Neural cell (in vitro differentiated cells): Measurements from ENCODE around the gene DIMT1. TPM values are rescaled to one million over a fixed set of nuclear protein-coding genes. Genes with fewer than 3 reads are reported as not detected.

Source experiments
- H2AFZ ChIP-seq: fragments of 200-600, 300-800 bp; sonication (generic), shearing (Covaris generic); 2 replicates; pipeline ENCODE4 v1.6.0; 2014; ENCODE audit warnings: low read depth, mild to moderate bottlenecking, antibody characterized with exemption, low read length, moderate library complexity
- H3F3A ChIP-seq: fragments of 200-600 bp; shearing (Covaris generic); 2 replicates; pipeline ENCODE4 v1.6.1; 2016; ENCODE audit warnings: mild to moderate bottlenecking, moderate library complexity, mixed read lengths, antibody characterized with exemption, low read length; ENCODE audit not compliant: insufficient read depth, poor library complexity, severe bottlenecking
- H3K27ac ChIP-seq: fragments of 200-600, 300-800 bp; sonication (generic), shearing (Covaris generic); 2 replicates; pipeline ENCODE4 v1.5.1; 2014; ENCODE audit warnings: mild to moderate bottlenecking, low read length, moderate library complexity
- H3K27me3 ChIP-seq: fragments of 300-800, 200-600 bp; sonication (generic), shearing (Covaris generic); 2 replicates; pipeline ENCODE4 v1.6.0; 2014; ENCODE audit warnings: mild to moderate bottlenecking, low read depth, low read length, moderate library complexity; ENCODE audit not compliant: insufficient read depth
- H3K36me3 ChIP-seq: fragments of 300-800, 200-600 bp; sonication (generic), shearing (Covaris generic); 2 replicates; pipeline ENCODE4 v1.5.1; 2014; ENCODE audit warnings: mild to moderate bottlenecking, antibody characterized with exemption, low read length, moderate library complexity; ENCODE audit not compliant: insufficient read depth
- H3K4me2 ChIP-seq: fragments of 300-800, 200-600 bp; sonication (generic), shearing (Covaris generic); 2 replicates; pipeline ENCODE4 v1.6.0; 2014; ENCODE audit warnings: mild to moderate bottlenecking, low read length
- H3K4me3 ChIP-seq: fragments of 300-800, 200-600 bp; sonication (generic), shearing (Covaris generic); 2 replicates; pipeline ENCODE4 v1.5.1; 2014; ENCODE audit warnings: mild to moderate bottlenecking, low read length, moderate library complexity
- H3K79me2 ChIP-seq: fragments of 200-600 bp; shearing (Covaris generic); replicated peaks from 2 replicates; pipeline ENCODE4 v1.6.0; 2014; ENCODE audit warnings: mild to moderate bottlenecking, low read length, moderate library complexity; ENCODE audit not compliant: insufficient read depth
- H3K9ac ChIP-seq: fragments of 300-800, 200-600 bp; sonication (generic), shearing (Covaris generic); 2 replicates; pipeline ENCODE4 v1.6.1; 2016; ENCODE audit warnings: mild to moderate bottlenecking, low read length, mixed read lengths
- H3K9me2 ChIP-seq: fragments of 200-600 bp; shearing (Covaris generic); 2 replicates; pipeline ENCODE4 v1.6.1; 2016; ENCODE audit warnings: mild to moderate bottlenecking, low read length, mixed read lengths; ENCODE audit not compliant: insufficient read depth
- H3K9me3 ChIP-seq: fragments of 200-600, 300-800 bp; sonication (generic), shearing (Covaris generic); 2 replicates; pipeline ENCODE4 v1.6.1; 2016; ENCODE audit warnings: mild to moderate bottlenecking, mixed run types, low read length, moderate library complexity, mixed read lengths
- H4K20me1 ChIP-seq: fragments of 200-600 bp; shearing (Covaris generic); 2 replicates; pipeline ENCODE4 v1.6.1; 2016; ENCODE audit warnings: mild to moderate bottlenecking, mixed run types; ENCODE audit not compliant: insufficient read depth
- EP300 ChIP-seq: fragments of 450-650 bp; conservative IDR thresholded peaks from 2 replicates; pipeline ENCODE4 v1.6.1; 2014; ENCODE audit warnings: antibody characterized with exemption, mild to moderate bottlenecking, moderate library complexity; ENCODE audit not compliant: poor library complexity, severe bottlenecking
- EZH2 ChIP-seq: fragments of 200-600, 300-800 bp; shearing (Covaris generic), sonication (generic); IDR thresholded peaks from 2 replicates; pipeline ENCODE4 v1.6.1; 2014; ENCODE audit warnings: antibody characterized with exemption, low read length, borderline replicate concordance, mild to moderate bottlenecking; ENCODE audit not compliant: insufficient read depth, poor library complexity, severe bottlenecking
- MXI1 ChIP-seq: fragments of 450-650 bp; conservative IDR thresholded peaks from 2 replicates; pipeline ENCODE4 v1.6.1; 2014; ENCODE audit warnings: antibody characterized with exemption, mild to moderate bottlenecking; ENCODE audit not compliant: poor library complexity, severe bottlenecking
- POLR2AphosphoS5 ChIP-seq: IDR thresholded peaks from 2 replicates; pipeline ENCODE4 v1.6.1; 2012
- RAD21 ChIP-seq: fragments of 450-650 bp; conservative IDR thresholded peaks from 2 replicates; pipeline ENCODE4 v1.6.1; 2014; ENCODE audit warnings: antibody characterized with exemption, mild to moderate bottlenecking, moderate library complexity
- SMC3 ChIP-seq: fragments of 450-650 bp; conservative IDR thresholded peaks from 2 replicates; pipeline ENCODE4 v1.6.1; 2014; ENCODE audit warnings: antibody characterized with exemption, mild to moderate bottlenecking, moderate library complexity; ENCODE audit not compliant: poor library complexity
- TAF1 ChIP-seq: IDR thresholded peaks from 2 replicates; pipeline ENCODE4 v1.6.1; 2012; ENCODE audit warnings: low read depth
- polyA plus RNA-seq: library from polyadenylated mRNA; depleted of rRNA; stranded (reverse); fragments of >200 nt; gene quantifications from 2 replicates; pipeline ENCODE4 v1.2.3, GENCODE V29; 2014
- TF ChIP-seq, protein P1 (sequence below): fragments of 450-650 bp; IDR thresholded peaks from 2 replicates; pipeline ENCODE4 v1.5.1; 2014; ENCODE audit warnings: antibody characterized with exemption, mild to moderate bottlenecking, moderate library complexity; ENCODE audit not compliant: poor library complexity, severe bottlenecking
- TF ChIP-seq, protein P2 (sequence below): IDR thresholded peaks from 2 replicates; pipeline ENCODE4 v1.6.1; 2012; ENCODE audit warnings: borderline replicate concordance

The DIMT1 gene
- polyA plus RNA-seq, 1 donor from 2014 or later = 15.2 TPM

DNA sequence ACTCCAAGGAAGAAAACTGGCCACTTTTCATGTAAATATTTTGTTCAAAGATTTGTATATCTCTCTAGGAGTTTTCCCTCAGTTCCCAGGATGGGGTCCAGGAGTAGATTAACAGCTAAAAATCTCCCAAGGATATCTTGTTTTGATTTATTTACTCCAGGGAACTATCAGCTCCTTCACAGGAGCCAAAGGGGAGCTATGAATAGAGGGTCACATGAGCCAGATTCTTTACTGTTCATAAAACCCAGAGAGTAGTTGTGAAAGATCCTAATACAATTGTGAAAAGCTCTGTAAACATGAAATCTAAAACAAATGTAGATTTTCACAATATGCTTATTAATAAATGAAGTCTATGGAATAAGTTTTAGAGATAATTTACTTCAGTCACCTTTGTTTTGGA is 16.9 kb downstream of the DIMT1 start:
- Histone ChIP-seq H4K20me1 (no peaks in the 10 kb centered on the region), H3K4me3 (no peak overlapping the region), H2AFZ (no peak overlapping the region), H3K9me3 (no peaks in the 10 kb centered on the region), H3F3A (no peaks in the 10 kb centered on the region), H3K36me3 (peaks cover 6% of the 10 kb centered on the region), H3K9ac (no peak overlapping the region), H3K27me3 (no peaks in the 10 kb centered on the region), H3K79me2 (no peaks in the 10 kb centered on the region), H3K27ac (no peak overlapping the region), H3K9me2 (no peaks in the 10 kb centered on the region), H3K4me2 (no peak overlapping the region)
- TF ChIP-seq EZH2 (no peak), POLR2AphosphoS5 (no peak), RAD21 (no peak), SMC3 (no peak), TAF1 (no peak), EP300 (no peak), MXI1 (no peak)
- TF ChIP-seq, protein P1, sequence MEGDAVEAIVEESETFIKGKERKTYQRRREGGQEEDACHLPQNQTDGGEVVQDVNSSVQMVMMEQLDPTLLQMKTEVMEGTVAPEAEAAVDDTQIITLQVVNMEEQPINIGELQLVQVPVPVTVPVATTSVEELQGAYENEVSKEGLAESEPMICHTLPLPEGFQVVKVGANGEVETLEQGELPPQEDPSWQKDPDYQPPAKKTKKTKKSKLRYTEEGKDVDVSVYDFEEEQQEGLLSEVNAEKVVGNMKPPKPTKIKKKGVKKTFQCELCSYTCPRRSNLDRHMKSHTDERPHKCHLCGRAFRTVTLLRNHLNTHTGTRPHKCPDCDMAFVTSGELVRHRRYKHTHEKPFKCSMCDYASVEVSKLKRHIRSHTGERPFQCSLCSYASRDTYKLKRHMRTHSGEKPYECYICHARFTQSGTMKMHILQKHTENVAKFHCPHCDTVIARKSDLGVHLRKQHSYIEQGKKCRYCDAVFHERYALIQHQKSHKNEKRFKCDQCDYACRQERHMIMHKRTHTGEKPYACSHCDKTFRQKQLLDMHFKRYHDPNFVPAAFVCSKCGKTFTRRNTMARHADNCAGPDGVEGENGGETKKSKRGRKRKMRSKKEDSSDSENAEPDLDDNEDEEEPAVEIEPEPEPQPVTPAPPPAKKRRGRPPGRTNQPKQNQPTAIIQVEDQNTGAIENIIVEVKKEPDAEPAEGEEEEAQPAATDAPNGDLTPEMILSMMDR = no peak
- TF ChIP-seq, protein P2, sequence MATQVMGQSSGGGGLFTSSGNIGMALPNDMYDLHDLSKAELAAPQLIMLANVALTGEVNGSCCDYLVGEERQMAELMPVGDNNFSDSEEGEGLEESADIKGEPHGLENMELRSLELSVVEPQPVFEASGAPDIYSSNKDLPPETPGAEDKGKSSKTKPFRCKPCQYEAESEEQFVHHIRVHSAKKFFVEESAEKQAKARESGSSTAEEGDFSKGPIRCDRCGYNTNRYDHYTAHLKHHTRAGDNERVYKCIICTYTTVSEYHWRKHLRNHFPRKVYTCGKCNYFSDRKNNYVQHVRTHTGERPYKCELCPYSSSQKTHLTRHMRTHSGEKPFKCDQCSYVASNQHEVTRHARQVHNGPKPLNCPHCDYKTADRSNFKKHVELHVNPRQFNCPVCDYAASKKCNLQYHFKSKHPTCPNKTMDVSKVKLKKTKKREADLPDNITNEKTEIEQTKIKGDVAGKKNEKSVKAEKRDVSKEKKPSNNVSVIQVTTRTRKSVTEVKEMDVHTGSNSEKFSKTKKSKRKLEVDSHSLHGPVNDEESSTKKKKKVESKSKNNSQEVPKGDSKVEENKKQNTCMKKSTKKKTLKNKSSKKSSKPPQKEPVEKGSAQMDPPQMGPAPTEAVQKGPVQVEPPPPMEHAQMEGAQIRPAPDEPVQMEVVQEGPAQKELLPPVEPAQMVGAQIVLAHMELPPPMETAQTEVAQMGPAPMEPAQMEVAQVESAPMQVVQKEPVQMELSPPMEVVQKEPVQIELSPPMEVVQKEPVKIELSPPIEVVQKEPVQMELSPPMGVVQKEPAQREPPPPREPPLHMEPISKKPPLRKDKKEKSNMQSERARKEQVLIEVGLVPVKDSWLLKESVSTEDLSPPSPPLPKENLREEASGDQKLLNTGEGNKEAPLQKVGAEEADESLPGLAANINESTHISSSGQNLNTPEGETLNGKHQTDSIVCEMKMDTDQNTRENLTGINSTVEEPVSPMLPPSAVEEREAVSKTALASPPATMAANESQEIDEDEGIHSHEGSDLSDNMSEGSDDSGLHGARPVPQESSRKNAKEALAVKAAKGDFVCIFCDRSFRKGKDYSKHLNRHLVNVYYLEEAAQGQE = no peak

DNA sequence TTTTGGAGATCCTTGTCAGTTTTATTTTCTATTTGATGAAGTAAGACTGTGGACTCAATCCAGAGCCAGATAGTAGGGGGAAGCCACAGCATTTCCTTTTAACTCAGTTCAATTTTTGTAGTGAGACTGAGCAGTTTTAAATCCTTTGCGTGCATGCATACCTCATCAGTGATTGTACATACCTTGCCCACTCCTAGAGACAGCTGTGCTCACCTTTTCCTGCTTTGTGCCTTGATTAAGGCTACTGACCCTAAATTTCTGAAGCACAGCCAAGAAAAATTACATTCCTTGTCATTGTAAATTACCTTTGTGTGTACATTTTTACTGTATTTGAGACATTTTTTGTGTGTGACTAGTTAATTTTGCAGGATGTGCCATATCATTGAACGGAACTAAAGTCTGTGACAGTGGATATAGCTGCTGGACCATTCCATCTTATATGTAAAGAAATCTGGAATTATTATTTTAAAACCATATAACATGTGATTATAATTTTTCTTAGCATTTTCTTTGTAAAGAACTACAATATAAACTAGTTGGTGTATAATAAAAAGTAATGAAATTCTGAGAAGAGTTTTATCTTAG is 17.8 kb downstream of the DIMT1 start:
- Histone ChIP-seq H3K4me2 (no peak overlapping the region), H3K9me2 (no peaks in the 10 kb centered on the region), H3F3A (no peaks in the 10 kb centered on the region), H4K20me1 (no peaks in the 10 kb centered on the region), H3K9me3 (no peaks in the 10 kb centered on the region), H3K79me2 (no peaks in the 10 kb centered on the region), H3K27ac (no peak overlapping the region), H3K9ac (no peak overlapping the region), H3K36me3 (peaks cover 8% of the 10 kb centered on the region), H2AFZ (no peak overlapping the region), H3K27me3 (no peaks in the 10 kb centered on the region), H3K4me3 (no peak overlapping the region)
- TF ChIP-seq TAF1 = no peak
- no peak for TF ChIP-seq RAD21
- no peak for TF ChIP-seq EZH2
- no peak for TF ChIP-seq POLR2AphosphoS5
- TF ChIP-seq EP300 = no peak
- no peak for TF ChIP-seq SMC3
- TF ChIP-seq, protein P1 = no peak
- TF ChIP-seq, protein P2 = no peak
- no peak for TF ChIP-seq MXI1
